OCI-LY7 (cell line): ENCODE measurements around the gene NOD1.

ENCODE experiments used
- EZH2phosphoT487 ChIP-seq: fragments of 200-600 bp; sonication (generic); IDR thresholded peaks from 2 replicates; pipeline ENCODE4 v1.6.1; 2018; ENCODE audit warnings: low read depth, borderline replicate concordance, mild to moderate bottlenecking, mixed run types, antibody characterized with exemption, low read length, moderate library complexity, mixed read lengths
- TF ChIP-seq, protein P1 (sequence below): fragments of 200-600 bp; sonication (generic); conservative IDR thresholded peaks from 2 replicates; pipeline ENCODE4 v1.5.1; 2014; ENCODE audit warnings: mild to moderate bottlenecking, antibody characterized with exemption, low read length, moderate library complexity, mixed read lengths

GRCh38 chr7:30468791-30469190 is 9.8 kb downstream of the NOD1 start:
- TF ChIP-seq, protein P1, sequence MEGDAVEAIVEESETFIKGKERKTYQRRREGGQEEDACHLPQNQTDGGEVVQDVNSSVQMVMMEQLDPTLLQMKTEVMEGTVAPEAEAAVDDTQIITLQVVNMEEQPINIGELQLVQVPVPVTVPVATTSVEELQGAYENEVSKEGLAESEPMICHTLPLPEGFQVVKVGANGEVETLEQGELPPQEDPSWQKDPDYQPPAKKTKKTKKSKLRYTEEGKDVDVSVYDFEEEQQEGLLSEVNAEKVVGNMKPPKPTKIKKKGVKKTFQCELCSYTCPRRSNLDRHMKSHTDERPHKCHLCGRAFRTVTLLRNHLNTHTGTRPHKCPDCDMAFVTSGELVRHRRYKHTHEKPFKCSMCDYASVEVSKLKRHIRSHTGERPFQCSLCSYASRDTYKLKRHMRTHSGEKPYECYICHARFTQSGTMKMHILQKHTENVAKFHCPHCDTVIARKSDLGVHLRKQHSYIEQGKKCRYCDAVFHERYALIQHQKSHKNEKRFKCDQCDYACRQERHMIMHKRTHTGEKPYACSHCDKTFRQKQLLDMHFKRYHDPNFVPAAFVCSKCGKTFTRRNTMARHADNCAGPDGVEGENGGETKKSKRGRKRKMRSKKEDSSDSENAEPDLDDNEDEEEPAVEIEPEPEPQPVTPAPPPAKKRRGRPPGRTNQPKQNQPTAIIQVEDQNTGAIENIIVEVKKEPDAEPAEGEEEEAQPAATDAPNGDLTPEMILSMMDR = no peak
- TF ChIP-seq EZH2phosphoT487 = no peak
